22Rv1 (cell line): ENCODE results near the gene DOCK11.

Source experiments
- ZFX ChIP-seq: fragments of 450-650 bp; IDR thresholded peaks from 2 replicates; pipeline ENCODE4 v1.6.1; 2017; ENCODE audit warnings: antibody characterized with exemption, borderline replicate concordance
- TF ChIP-seq, protein P1 (sequence below): fragments of 450-650 bp; IDR thresholded peaks from 2 replicates; pipeline ENCODE4 v1.5.1; 2017; ENCODE audit warnings: mild to moderate bottlenecking

DNA sequence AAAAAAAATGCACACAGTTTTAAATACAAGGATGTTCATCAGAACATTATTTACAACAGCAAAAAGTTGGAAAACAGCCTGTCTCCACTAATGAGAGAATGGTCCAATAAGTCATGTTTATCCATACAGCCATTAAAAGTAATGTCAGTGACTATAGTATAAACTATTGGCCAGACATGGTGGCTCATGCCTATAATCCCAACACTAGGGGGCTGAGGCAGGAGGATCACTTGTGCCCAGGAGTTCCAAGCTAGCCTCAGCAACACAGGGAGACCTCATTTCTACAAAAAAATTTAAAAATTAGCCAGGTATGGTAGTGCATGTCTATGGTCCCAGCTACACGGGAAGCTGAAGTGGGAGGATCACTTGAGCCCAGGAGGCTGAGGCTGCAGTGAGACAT, 183.7 kb downstream of the DOCK11 start:
- TF ChIP-seq, protein P1, sequence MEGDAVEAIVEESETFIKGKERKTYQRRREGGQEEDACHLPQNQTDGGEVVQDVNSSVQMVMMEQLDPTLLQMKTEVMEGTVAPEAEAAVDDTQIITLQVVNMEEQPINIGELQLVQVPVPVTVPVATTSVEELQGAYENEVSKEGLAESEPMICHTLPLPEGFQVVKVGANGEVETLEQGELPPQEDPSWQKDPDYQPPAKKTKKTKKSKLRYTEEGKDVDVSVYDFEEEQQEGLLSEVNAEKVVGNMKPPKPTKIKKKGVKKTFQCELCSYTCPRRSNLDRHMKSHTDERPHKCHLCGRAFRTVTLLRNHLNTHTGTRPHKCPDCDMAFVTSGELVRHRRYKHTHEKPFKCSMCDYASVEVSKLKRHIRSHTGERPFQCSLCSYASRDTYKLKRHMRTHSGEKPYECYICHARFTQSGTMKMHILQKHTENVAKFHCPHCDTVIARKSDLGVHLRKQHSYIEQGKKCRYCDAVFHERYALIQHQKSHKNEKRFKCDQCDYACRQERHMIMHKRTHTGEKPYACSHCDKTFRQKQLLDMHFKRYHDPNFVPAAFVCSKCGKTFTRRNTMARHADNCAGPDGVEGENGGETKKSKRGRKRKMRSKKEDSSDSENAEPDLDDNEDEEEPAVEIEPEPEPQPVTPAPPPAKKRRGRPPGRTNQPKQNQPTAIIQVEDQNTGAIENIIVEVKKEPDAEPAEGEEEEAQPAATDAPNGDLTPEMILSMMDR, result no peak
- no peak for TF ChIP-seq ZFX
